GM18498 (cell line): Measurements from ENCODE around the gene SYK.
"Not testable (repeated sequence)": the region's sequence is repeated elsewhere in the genome, so short reads cannot be mapped to it uniquely, and the experiment has no call there.

Experiments
- ATAC-seq: cut with Tn5 transposase; IDR thresholded peaks from one replicate; pipeline ENCODE4 v1.9.1; 2021; ENCODE audit warnings: mild to moderate bottlenecking, moderate library complexity; ENCODE audit not compliant: unreplicated experiment

The SYK gene

GRCh38 chr9:90801241-90801972, at the start of gene SYK:
SYK (plus strand) TSS chr9:90801819; CDS start chr9:90843899, 42,080 bp downstream.
- peak; percentile 56 for ATAC-seq

- not testable (repeated sequence) for ATAC-seq
Observed at GRCh38 chr9:90755514-90756371, 45.9 kb upstream of the SYK start.

- not testable (repeated sequence) for ATAC-seq
Observed at GRCh38 chr9:90760577-90760976, 41.0 kb upstream of the SYK start.

- no peak for ATAC-seq
Observed at GRCh38 chr9:90766731-90767130, 34.9 kb upstream of the SYK start.

- no peak for ATAC-seq
Observed at GRCh38 chr9:90767523-90768100, 34.0 kb upstream of the SYK start.

GRCh38 chr9:90770182-90770738, 31.4 kb upstream of the SYK start:
- peak; percentile 47 for ATAC-seq

- no peak for ATAC-seq
Observed at GRCh38 chr9:90770927-90771326, 30.7 kb upstream of the SYK start.

GRCh38 chr9:90772386-90772785, 29.2 kb upstream of the SYK start:
- no peak for ATAC-seq

GRCh38 chr9:90773617-90774016, 28.0 kb upstream of the SYK start:
- ATAC-seq: no peak

- ATAC-seq: no peak
Observed at GRCh38 chr9:90774071-90774470, 27.5 kb upstream of the SYK start.

- peak; percentile 86 for ATAC-seq
Observed at GRCh38 chr9:90774682-90775081, 26.9 kb upstream of the SYK start.

- no peak for ATAC-seq
Observed at GRCh38 chr9:90775657-90776056, 26.0 kb upstream of the SYK start.

GRCh38 chr9:90778746-90779145, 22.9 kb upstream of the SYK start:
- no peak for ATAC-seq

GRCh38 chr9:90783552-90783951, 18.1 kb upstream of the SYK start:
- no peak for ATAC-seq

GRCh38 chr9:90783964-90784363, 17.7 kb upstream of the SYK start:
- ATAC-seq: no peak

GRCh38 chr9:90787771-90788460, 13.7 kb upstream of the SYK start:
- ATAC-seq: no peak

- not testable (repeated sequence) for ATAC-seq
Observed at GRCh38 chr9:90788527-90788926, 13.1 kb upstream of the SYK start.

GRCh38 chr9:90789408-90789807, 12.2 kb upstream of the SYK start:
- ATAC-seq: no peak

GRCh38 chr9:90789862-90790261, 11.8 kb upstream of the SYK start:
- ATAC-seq: no peak

GRCh38 chr9:90793024-90793423, 8.6 kb upstream of the SYK start:
- ATAC-seq: not testable (repeated sequence)

GRCh38 chr9:90793729-90794128, 7.9 kb upstream of the SYK start:
- ATAC-seq: no peak
